ENCODE data around the gene OSBPL6.

DNA sequence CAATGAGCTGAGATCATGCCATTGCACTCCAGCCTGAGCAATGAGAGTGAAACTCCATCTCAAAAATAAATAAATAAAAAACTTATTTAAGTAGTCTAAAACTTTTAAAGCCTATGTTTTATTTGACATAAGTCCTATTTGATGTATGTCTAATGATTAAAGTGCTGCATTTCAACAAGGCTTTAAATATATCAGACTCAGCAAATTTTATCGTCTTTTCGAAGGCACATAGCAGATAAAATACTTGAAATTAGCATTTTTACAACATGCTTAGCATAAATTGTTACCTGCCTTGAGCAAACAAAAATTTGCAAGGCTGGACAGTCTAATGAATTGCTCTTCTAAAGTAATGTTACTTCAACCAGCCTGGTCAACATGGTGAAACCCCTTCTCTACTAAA, 170.8 kb downstream of the OSBPL6 start:
- TF ChIP-seq POLR2A (IDR thresholded peaks at IDR 0.05): no peak
- TF ChIP-seq, protein P1, sequence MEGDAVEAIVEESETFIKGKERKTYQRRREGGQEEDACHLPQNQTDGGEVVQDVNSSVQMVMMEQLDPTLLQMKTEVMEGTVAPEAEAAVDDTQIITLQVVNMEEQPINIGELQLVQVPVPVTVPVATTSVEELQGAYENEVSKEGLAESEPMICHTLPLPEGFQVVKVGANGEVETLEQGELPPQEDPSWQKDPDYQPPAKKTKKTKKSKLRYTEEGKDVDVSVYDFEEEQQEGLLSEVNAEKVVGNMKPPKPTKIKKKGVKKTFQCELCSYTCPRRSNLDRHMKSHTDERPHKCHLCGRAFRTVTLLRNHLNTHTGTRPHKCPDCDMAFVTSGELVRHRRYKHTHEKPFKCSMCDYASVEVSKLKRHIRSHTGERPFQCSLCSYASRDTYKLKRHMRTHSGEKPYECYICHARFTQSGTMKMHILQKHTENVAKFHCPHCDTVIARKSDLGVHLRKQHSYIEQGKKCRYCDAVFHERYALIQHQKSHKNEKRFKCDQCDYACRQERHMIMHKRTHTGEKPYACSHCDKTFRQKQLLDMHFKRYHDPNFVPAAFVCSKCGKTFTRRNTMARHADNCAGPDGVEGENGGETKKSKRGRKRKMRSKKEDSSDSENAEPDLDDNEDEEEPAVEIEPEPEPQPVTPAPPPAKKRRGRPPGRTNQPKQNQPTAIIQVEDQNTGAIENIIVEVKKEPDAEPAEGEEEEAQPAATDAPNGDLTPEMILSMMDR (IDR thresholded peaks at IDR 0.05 in 4 of 5, conservative IDR thresholded peaks at IDR 0.05 in 1 of 5): no peak

Data from gastrocnemius medialis (tissue), 4 donors.